HG03139 (cell line): ENCODE data around the gene BBX.

Source experiments
- ATAC-seq: cut with Tn5 transposase; IDR thresholded peaks from one replicate; pipeline ENCODE4 v1.9.1; 2021; ENCODE audit not compliant: unreplicated experiment

Gene BBX

GRCh38 chr3:107598926-107599771 lies 76.4 kb downstream of the BBX start:
- ATAC-seq = peak; percentile 95

- no peak for ATAC-seq
Observed at GRCh38 chr3:107599772-107600145, 77.0 kb downstream of the BBX start.

GRCh38 chr3:107600780-107601179 lies 78.0 kb downstream of the BBX start:
- ATAC-seq = no peak

GRCh38 chr3:107604057-107604822 lies 81.5 kb downstream of the BBX start:
- ATAC-seq = no peak

GRCh38 chr3:107611775-107612469 lies 89.2 kb downstream of the BBX start:
- no peak for ATAC-seq

- ATAC-seq = no peak
Observed at GRCh38 chr3:107612664-107613084, 89.9 kb downstream of the BBX start.

- ATAC-seq = no peak
Observed at GRCh38 chr3:107619549-107619948, 96.8 kb downstream of the BBX start.

- no peak for ATAC-seq
Observed at GRCh38 chr3:107620534-107620933, 97.8 kb downstream of the BBX start.

GRCh38 chr3:107621465-107621864 lies 98.7 kb downstream of the BBX start:
- ATAC-seq = no peak

- no peak for ATAC-seq
Observed at GRCh38 chr3:107627962-107628542, 105.3 kb downstream of the BBX start.

- no peak for ATAC-seq
Observed at GRCh38 chr3:107629566-107629965, 106.8 kb downstream of the BBX start.

- no peak for ATAC-seq
Observed at GRCh38 chr3:107630779-107631178, 108.0 kb downstream of the BBX start.

- ATAC-seq = no peak
Observed at GRCh38 chr3:107632576-107632975, 109.8 kb downstream of the BBX start.

GRCh38 chr3:107633327-107634098 lies 110.8 kb downstream of the BBX start:
- peak; percentile 85 for ATAC-seq

GRCh38 chr3:107634099-107634489 lies 111.3 kb downstream of the BBX start:
- peak; percentile 31 for ATAC-seq

- no peak for ATAC-seq
Observed at GRCh38 chr3:107637416-107638183, 114.8 kb downstream of the BBX start.

- ATAC-seq = no peak
Observed at GRCh38 chr3:107641572-107642307, 119.0 kb downstream of the BBX start.

GRCh38 chr3:107643038-107643883 lies 120.5 kb downstream of the BBX start:
- no peak for ATAC-seq
